Type B pancreatic cell (in vitro differentiated cells): ENCODE data around the gene GDE1. TPM values are rescaled to one million over a fixed set of nuclear protein-coding genes. Genes with fewer than 3 reads are reported as not detected.
A peak's percentile ranks its signal among the peaks of the same experiment; 100 is the strongest.

ENCODE experiments used
- DNase-seq: peaks from one replicate; pipeline ENCODE4 v3.0.0; 2021; ENCODE audit warnings: mixed read lengths; ENCODE audit not compliant: unreplicated experiment; ENCODE audit errors: extremely low spot score
- H3K27ac Mint-ChIP-seq: 2 replicates; pipeline ENCODE4 v1.8.0; 2021; ENCODE audit warnings: mild to moderate bottlenecking, mixed read lengths
- H3K27me3 Mint-ChIP-seq: 2 replicates; pipeline ENCODE4 v1.8.0; 2021; ENCODE audit warnings: mixed read lengths
- H3K36me3 Mint-ChIP-seq: 2 replicates; pipeline ENCODE4 v1.8.0; 2021; ENCODE audit warnings: mixed read lengths
- H3K4me1 Mint-ChIP-seq: one replicate; pipeline ENCODE4 v1.8.0; 2021; ENCODE audit warnings: mixed read lengths; ENCODE audit not compliant: unreplicated experiment
- H3K4me3 Mint-ChIP-seq: 2 replicates; pipeline ENCODE4 v1.8.0; 2021; ENCODE audit warnings: mild to moderate bottlenecking, mixed read lengths
- H3K9me3 Mint-ChIP-seq: 2 replicates; pipeline ENCODE4 v1.8.0; 2021; ENCODE audit warnings: mixed read lengths
- total RNA-seq: library from RNA; stranded (reverse); gene quantifications from 2 replicates; pipeline ENCODE4 v1.2.1, GENCODE V29; 2021; ENCODE audit warnings: low replicate concordance
- TF ChIP-seq, protein P1 (sequence below): fragments of 200-600 bp; sonication (generic); conservative IDR thresholded peaks from 2 replicates; pipeline ENCODE4 v1.5.0; 2021; ENCODE audit warnings: antibody characterized with exemption, mild to moderate bottlenecking

Gene GDE1
- total RNA-seq, 1 donor from 2014 or later: 66.7 TPM

DNA sequence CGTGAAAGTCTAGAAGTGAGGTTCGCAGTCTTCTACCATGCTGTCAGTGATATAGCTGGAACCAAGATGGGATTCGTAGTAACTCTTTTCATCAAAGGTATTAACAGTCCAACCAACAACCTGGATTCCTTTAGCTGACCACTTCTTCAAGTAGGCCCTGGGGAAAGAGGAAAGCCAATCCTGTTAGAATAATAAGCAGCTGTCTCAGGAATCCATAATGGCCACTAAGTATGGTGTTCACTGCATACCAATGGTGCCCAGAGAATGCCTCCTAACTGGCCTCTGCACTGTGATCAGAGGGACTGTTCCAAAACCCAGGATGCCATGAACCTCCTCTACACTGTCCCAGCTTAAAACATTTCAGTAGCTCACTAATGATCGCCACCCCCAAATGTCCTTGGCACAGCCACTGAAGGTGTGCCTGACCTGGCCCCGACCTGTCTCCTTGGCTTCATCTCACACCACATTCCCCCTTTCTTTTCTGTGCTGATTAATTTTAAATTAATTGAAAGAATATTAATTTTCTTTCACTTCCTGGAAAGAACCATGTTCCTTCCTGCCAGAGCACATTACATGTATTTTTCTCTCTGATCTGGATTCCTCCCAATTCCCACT lies 18.3 kb downstream of the GDE1 start:
- H3K27ac Mint-ChIP-seq: no peak overlapping the region
- no peaks in the 10 kb centered on the region for H3K9me3 Mint-ChIP-seq
- TF ChIP-seq, protein P1, sequence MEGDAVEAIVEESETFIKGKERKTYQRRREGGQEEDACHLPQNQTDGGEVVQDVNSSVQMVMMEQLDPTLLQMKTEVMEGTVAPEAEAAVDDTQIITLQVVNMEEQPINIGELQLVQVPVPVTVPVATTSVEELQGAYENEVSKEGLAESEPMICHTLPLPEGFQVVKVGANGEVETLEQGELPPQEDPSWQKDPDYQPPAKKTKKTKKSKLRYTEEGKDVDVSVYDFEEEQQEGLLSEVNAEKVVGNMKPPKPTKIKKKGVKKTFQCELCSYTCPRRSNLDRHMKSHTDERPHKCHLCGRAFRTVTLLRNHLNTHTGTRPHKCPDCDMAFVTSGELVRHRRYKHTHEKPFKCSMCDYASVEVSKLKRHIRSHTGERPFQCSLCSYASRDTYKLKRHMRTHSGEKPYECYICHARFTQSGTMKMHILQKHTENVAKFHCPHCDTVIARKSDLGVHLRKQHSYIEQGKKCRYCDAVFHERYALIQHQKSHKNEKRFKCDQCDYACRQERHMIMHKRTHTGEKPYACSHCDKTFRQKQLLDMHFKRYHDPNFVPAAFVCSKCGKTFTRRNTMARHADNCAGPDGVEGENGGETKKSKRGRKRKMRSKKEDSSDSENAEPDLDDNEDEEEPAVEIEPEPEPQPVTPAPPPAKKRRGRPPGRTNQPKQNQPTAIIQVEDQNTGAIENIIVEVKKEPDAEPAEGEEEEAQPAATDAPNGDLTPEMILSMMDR: no peak
- DNase-seq: no peak
- peaks cover 6% of the 10 kb centered on the region for H3K4me1 Mint-ChIP-seq
- peaks cover 39% of the 10 kb centered on the region for H3K36me3 Mint-ChIP-seq
- H3K27me3 Mint-ChIP-seq: no peaks in the 10 kb centered on the region
- H3K4me3 Mint-ChIP-seq: no peak overlapping the region

- Mint-ChIP-seq H3K4me1 (peaks cover 6% of the 10 kb centered on the region), H3K27me3 (no peaks in the 10 kb centered on the region), H3K27ac (no peak overlapping the region), H3K36me3 (peaks cover 42% of the 10 kb centered on the region), H3K9me3 (no peaks in the 10 kb centered on the region), H3K4me3 (no peak overlapping the region)
- TF ChIP-seq, protein P1: peak; percentile 90
- peak; percentile 78 for DNase-seq
Measured at GRCh38 chr16:19502395-19503131, 19.3 kb downstream of the GDE1 start.

- TF ChIP-seq, protein P1: no peak
- H3K4me3 Mint-ChIP-seq: no peak overlapping the region
- H3K27me3 Mint-ChIP-seq: no peaks in the 10 kb centered on the region
- no peak for DNase-seq
- H3K36me3 Mint-ChIP-seq: peaks cover 28% of the 10 kb centered on the region
- H3K27ac Mint-ChIP-seq: no peak overlapping the region
- H3K4me1 Mint-ChIP-seq: no peaks in the 10 kb centered on the region
- no peaks in the 10 kb centered on the region for H3K9me3 Mint-ChIP-seq
Measured at GRCh38 chr16:19499481-19499880, 22.4 kb downstream of the GDE1 start.

DNA sequence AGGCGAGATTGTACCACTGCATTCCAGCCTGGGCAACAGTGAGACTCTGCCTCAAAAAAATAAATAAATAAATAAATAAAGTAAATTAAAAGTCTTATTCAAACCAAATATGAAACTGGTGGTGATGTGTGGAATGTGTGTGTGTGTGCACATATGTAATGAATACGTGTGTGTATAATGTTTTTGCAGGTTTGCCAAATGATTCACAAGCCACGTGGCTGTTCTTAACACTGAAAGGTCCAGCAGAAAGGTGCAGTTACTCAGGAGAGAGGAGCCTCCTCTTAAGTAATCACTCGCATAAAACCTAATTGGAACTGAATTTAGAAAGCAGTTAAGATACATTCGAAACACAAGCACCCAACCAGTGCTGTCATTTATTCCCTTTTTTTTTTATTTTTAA lies 22.9 kb downstream of the GDE1 start:
- TF ChIP-seq, protein P1: no peak
- Mint-ChIP-seq H3K27me3 (no peaks in the 10 kb centered on the region), H3K36me3 (peaks cover 26% of the 10 kb centered on the region), H3K9me3 (no peaks in the 10 kb centered on the region), H3K4me1 (no peaks in the 10 kb centered on the region), H3K27ac (no peak overlapping the region), H3K4me3 (no peak overlapping the region)
- DNase-seq: no peak

- DNase-seq: no peak
- TF ChIP-seq, protein P1: no peak
- Mint-ChIP-seq H3K9me3 (no peaks in the 10 kb centered on the region), H3K4me1 (no peaks in the 10 kb centered on the region), H3K27me3 (no peaks in the 10 kb centered on the region), H3K4me3 (no peak overlapping the region), H3K36me3 (peaks cover 18% of the 10 kb centered on the region), H3K27ac (no peak overlapping the region)
Measured at GRCh38 chr16:19497176-19497575, 24.7 kb downstream of the GDE1 start.
